HL-60 (cell line): ENCODE results near the gene AKAP13.

Experiments
- POLR2AphosphoS5 ChIP-seq: IDR thresholded peaks from 2 replicates; pipeline ENCODE4 v1.6.1; 2012; ENCODE audit warnings: low read depth
- TF ChIP-seq, protein P1 (sequence below): IDR thresholded peaks from one replicate; pipeline ENCODE4 v1.5.1; 2011; ENCODE audit warnings: low read length, control low read depth, inconsistent platforms; ENCODE audit not compliant: insufficient read depth

DNA sequence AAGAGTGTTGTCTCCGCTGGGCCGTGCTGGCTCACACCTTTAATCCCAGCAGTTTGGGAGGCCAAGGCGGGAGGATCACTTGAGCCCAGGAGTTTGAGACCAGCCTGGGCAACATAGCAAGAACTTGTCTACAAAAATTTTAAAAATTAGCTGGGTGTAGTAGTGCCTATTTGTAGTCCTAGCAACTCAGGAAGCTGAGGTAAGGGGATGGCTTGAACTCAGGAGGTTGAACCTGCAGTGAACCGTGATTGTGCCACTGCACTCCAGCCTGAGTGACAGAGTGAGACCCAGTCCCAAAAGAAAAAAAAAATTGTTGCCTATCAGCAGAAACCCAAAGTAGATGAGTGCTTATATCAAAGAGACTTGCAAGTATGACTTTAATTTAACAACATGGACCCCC lies 12.7 kb upstream of the AKAP13 start:
- TF ChIP-seq, protein P1, sequence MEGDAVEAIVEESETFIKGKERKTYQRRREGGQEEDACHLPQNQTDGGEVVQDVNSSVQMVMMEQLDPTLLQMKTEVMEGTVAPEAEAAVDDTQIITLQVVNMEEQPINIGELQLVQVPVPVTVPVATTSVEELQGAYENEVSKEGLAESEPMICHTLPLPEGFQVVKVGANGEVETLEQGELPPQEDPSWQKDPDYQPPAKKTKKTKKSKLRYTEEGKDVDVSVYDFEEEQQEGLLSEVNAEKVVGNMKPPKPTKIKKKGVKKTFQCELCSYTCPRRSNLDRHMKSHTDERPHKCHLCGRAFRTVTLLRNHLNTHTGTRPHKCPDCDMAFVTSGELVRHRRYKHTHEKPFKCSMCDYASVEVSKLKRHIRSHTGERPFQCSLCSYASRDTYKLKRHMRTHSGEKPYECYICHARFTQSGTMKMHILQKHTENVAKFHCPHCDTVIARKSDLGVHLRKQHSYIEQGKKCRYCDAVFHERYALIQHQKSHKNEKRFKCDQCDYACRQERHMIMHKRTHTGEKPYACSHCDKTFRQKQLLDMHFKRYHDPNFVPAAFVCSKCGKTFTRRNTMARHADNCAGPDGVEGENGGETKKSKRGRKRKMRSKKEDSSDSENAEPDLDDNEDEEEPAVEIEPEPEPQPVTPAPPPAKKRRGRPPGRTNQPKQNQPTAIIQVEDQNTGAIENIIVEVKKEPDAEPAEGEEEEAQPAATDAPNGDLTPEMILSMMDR, result no peak
- TF ChIP-seq POLR2AphosphoS5, result no peak
